WI38 (cell line): ENCODE data around the gene UGT1A10.
"Not testable (repeated sequence)": the region's sequence is repeated elsewhere in the genome, so short reads cannot be mapped to it uniquely, and the experiment has no call there.

Experiments used
- H3K4me3 ChIP-seq: 2 replicates; pipeline ENCODE4 v1.5.1; 2011; ENCODE audit warnings: low read depth, mild to moderate bottlenecking, control low read depth, low read length
- TF ChIP-seq, protein P1 (sequence below): IDR thresholded peaks from 2 replicates; pipeline ENCODE4 v1.5.1; 2012; ENCODE audit warnings: low read depth, mild to moderate bottlenecking, control low read depth, low read length

UGT1A10 gene

DNA sequence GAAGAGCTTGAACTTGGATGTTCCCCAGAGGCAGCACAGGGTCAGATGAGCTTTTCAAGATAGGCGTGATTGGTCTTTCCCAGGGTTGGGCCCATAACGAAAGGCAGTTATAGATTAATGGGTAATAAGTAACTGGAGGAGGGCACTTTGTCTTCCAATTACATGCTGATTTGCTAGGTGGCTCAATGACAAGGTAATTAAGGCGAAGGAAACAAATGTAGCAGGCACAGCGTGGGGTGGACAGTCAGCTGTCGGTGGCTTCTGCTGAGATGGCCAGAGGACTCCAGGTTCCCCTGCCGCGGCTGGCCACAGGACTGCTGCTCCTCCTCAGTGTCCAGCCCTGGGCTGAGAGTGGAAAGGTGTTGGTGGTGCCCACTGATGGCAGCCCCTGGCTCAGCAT lies 82.3 kb downstream of the UGT1A10 start, which contains the start of gene UGT1A4:
TSS of gene UGT1A4 (plus strand) at position 185 of the 400 bp plus-strand sequence. CDS start at position 270, 85 bp downstream.
- TF ChIP-seq, protein P1, sequence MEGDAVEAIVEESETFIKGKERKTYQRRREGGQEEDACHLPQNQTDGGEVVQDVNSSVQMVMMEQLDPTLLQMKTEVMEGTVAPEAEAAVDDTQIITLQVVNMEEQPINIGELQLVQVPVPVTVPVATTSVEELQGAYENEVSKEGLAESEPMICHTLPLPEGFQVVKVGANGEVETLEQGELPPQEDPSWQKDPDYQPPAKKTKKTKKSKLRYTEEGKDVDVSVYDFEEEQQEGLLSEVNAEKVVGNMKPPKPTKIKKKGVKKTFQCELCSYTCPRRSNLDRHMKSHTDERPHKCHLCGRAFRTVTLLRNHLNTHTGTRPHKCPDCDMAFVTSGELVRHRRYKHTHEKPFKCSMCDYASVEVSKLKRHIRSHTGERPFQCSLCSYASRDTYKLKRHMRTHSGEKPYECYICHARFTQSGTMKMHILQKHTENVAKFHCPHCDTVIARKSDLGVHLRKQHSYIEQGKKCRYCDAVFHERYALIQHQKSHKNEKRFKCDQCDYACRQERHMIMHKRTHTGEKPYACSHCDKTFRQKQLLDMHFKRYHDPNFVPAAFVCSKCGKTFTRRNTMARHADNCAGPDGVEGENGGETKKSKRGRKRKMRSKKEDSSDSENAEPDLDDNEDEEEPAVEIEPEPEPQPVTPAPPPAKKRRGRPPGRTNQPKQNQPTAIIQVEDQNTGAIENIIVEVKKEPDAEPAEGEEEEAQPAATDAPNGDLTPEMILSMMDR, result no peak
- no peak within 1 kb of the TSS for H3K4me3 ChIP-seq

DNA sequence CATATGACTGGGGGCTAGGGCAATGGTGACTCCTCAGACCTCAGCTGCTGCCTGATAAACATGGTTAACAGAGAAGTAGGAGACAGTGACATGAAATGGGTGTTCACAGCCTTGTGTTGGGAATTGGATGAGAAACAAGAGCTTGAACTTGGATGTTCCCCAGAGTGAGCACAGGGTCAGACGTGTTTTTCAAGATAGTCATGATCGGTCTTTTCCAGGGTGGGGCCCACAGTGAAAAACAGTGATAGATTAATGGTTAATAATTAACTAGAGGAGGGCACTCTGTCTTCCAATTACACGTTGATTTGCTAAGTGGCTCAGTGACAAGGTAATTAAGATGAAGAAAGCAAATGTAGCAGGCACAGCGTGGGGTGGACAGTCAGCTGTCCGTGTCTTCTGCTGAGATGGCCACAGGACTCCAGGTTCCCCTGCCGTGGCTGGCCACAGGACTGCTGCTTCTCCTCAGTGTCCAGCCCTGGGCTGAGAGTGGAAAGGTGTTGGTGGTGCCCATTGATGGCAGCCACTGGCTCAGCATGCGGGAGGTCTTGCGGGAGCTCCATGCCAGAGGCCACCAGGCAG lies 92.6 kb downstream of the UGT1A10 start, which contains the start of gene UGT1A3:
TSS of gene UGT1A3 (plus strand) at position 320 of the 579 bp plus-strand sequence. CDS start at position 405, 85 bp downstream.
- H3K4me3 ChIP-seq, result no peak within 1 kb of the TSS
- TF ChIP-seq, protein P1, result no peak

DNA sequence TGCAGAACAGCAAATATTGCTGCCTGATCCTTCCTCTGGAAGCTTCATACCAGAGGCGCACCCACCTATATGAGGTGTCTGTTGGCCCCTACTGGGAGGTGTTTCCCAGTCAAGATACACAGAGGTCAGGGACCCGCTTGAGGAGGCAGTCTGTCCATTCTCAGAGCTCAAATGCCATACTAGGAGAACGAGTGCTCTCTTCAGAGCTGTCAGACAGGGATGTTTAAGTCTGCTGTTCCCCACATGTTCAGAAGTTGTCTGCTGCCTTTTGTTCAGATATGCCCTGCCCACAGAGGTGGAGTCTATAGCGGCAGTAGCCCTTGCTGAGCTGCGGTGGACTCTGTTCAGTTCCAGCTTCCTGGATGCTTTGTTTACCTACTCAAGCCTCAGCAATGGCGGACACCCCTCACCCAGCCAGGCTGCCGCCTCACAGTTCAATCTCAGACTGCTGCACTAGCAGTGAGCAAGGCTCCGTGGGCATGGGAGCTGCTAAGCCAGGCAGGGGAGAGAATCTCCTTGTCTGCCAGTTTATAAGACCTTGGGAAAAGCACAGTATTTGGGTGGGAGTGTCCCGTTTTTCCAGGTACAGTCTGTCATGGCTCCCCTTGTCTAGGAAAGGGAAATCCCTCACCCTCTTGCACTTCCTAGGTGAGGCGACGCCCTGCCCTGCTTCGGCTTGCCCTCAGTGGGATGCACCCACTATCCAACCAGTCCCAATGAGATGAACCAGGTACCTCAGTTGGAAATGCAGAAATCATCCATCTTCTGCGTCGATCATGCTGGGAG lies 100.8 kb downstream of the UGT1A10 start:
- not testable (repeated sequence) for H3K4me3 ChIP-seq

DNA sequence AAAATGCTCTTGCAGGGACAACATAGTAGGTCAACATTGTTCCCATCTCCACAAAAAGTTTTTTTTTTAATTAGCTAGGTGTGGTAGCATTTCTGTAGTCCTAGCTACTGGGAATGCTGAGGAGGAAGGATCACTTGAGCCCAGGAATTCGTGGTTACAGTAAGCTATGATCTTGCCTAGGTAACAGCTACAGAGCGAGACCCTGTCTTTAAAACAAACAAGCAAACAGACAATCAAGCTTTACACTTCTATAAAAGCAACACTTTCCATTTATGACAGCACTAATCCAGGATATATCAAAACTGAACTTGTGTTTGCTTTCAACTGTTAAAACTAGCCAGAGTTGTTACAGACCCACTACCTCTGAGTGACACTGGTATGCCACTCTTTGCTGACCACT lies 104.6 kb downstream of the UGT1A10 start:
- no peak overlapping the region for H3K4me3 ChIP-seq
- TF ChIP-seq, protein P1, result no peak

DNA sequence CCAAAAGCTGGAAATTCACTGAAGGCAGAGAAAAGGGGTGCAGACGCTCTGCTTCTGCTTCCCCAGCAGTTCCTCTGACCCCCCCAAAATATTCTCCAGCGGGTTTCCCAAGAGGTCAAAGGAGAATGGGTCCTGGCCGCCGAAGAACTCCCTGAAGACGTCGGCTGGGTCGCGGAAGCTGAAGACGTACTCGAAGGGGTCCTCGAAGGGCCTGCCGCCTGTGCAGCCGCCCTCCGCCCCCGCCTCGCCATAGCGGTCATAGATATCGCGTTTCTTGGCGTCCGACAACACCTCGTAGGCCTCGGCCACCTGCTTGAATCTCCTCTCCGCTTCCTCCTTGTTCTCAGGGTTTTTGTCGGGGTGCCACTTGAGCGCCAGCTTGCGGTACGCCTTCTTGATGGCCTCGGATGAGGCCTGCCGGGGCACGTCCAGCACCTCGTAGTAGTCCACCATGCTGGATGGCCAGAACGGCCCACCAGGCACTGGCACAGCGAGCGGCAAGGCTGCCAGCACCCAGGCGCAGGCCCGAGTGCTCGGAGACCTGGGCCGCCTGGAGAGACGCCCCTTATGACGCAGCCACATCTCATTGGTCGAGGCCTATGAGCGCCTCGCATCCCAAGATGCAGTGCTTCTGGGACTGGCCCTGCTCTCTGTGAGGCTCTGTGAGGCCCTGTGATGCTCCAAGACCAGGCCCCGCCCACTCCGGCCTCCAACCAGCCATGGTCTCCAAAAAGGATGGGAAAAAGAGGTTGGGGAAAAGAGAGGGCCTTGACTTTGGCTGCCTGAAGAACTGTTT lies 107.4 kb downstream of the UGT1A10 start:
- no peak overlapping the region for H3K4me3 ChIP-seq
- TF ChIP-seq, protein P1, result no peak

DNA sequence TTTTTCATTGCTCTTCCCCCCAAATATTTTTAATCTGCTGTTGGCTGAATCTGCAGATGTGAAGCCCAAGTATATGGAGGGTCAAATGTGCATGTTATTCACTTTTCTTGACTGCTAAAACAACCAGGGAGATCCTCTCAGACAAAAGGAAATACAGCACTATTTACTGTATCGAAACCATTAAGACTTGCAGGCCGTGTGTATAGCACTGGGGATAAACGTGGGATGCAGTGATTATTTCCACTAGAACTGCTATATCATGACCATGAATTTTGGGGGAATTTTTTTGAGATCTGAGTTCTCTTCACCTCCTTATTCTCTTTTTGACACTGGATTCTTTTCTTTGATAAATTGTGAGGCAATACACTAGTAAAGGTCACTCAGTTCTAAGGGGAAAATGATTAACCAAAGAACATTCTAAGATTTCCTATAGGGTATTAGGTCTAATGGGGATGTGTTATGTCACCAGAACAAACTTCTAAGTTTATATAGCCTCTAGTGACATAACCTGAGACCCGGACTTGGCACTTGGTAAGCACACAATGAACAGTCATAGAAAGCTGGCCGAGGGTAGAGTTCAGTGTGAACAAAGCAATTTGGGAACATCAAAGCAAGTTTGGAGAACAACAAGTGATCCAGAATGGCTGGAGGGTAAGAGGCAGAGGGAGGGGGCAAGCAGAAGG lies 109.0 kb downstream of the UGT1A10 start:
- no peak overlapping the region for H3K4me3 ChIP-seq
- TF ChIP-seq, protein P1, result no peak

DNA sequence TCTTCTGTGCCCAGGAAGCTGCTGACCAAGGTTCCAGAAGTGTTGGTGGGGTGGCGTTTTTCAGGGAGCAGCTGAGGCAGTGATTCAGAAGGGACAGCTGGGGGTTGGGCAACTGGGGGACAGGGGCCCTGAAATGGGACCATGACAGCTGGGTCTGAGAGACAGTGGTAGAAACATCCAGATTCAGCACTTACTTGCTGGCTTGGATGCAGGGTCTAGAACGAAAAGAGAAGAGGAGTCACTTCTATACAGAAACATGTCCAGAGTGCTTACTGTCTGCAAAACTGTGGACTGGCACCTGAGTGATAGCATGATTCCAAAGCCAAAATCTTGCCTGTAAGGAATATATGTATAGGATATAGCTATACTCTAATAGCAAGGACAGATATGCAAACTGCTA lies 109.6 kb downstream of the UGT1A10 start:
- H3K4me3 ChIP-seq, result not testable (repeated sequence)
